ENCODE results near the gene IL17RD. TPM values are rescaled to one million over a fixed set of nuclear protein-coding genes. Genes with fewer than 3 reads are reported as not detected.

The IL17RD gene
- total RNA-seq, 2 experiments from 2014 or later = 0.02 to 0.14 TPM

- H3K27me3 Mint-ChIP-seq = peaks cover 31% of the 10 kb centered on the region
- H3K4me1 Mint-ChIP-seq (ENCODE audit: low read depth) = no peaks in the 10 kb centered on the region
- H3K27ac Mint-ChIP-seq = no peak overlapping the region
- H3K36me3 Mint-ChIP-seq = no peaks in the 10 kb centered on the region
- intact Hi-C loops (cut with micrococcal nuclease) = no loop called here
- no peak for DNase-seq
- H3K9me3 Mint-ChIP-seq = no peaks in the 10 kb centered on the region
- ChIA-PET CTCF (interaction anchor here (0.6 to 1.0 kb wide), 2 partner anchors 58 to 73 kb away, joined by 3 to 4 read pairs; no protein-coding TSS in a partner anchor), POLR2A (no interaction called here)
- H3K4me3 Mint-ChIP-seq = no peak overlapping the region
These were observed 84.0 kb downstream of the IL17RD start for GRCh38 chr3:57081173-57081572.

- CTCF ChIA-PET = no interaction called here
- no peak overlapping the region for H3K27ac Mint-ChIP-seq
- H3K9me3 Mint-ChIP-seq = no peaks in the 10 kb centered on the region
- POLR2A ChIA-PET = no interaction called here
- peak overlapping the region; percentile 53 for H3K4me3 Mint-ChIP-seq
- DNase-seq = no peak
- intact Hi-C loops (cut with micrococcal nuclease) = no loop called here
- H3K4me1 Mint-ChIP-seq (ENCODE audit: low read depth) = no peaks in the 10 kb centered on the region
- peaks cover 32% of the 10 kb centered on the region for H3K27me3 Mint-ChIP-seq
- H3K36me3 Mint-ChIP-seq = no peaks in the 10 kb centered on the region
These were observed 85.0 kb downstream of the IL17RD start for GRCh38 chr3:57080171-57080570.

- DNase-seq = no peak
- Mint-ChIP-seq H3K4me3 (no peak overlapping the region), H3K27me3 (peaks cover 40% of the 10 kb centered on the region), H3K9me3 (no peaks in the 10 kb centered on the region), H3K27ac (no peak overlapping the region), H3K4me1 (ENCODE audit: low read depth) (no peaks in the 10 kb centered on the region), H3K36me3 (no peaks in the 10 kb centered on the region)
- intact Hi-C loops (cut with micrococcal nuclease) = no loop called here
- ChIA-PET POLR2A (interaction anchor here (0.6 kb wide), 1 partner anchor 475 kb away, joined by 3 read pairs; no protein-coding TSS in a partner anchor), CTCF (no interaction called here)
These were observed 85.7 kb downstream of the IL17RD start for GRCh38 chr3:57079474-57079831.

- POLR2A ChIA-PET = interaction anchor here (0.6 kb wide), 1 partner anchor 476 kb away, joined by 3 read pairs; no protein-coding TSS in a partner anchor
- Mint-ChIP-seq H3K27ac (no peak overlapping the region), H3K4me1 (ENCODE audit: low read depth) (no peaks in the 10 kb centered on the region), H3K9me3 (no peaks in the 10 kb centered on the region), H3K4me3 (peak overlapping the region; percentile 52), H3K36me3 (no peaks in the 10 kb centered on the region), H3K27me3 (peaks cover 46% of the 10 kb centered on the region)
- CTCF ChIA-PET = no interaction called here
- DNase-seq = peak; percentile 16
- intact Hi-C loops (cut with micrococcal nuclease) = no loop called here
These were observed 86.3 kb downstream of the IL17RD start for GRCh38 chr3:57078635-57079473.

GRCh38 chr3:57078344-57078634 is 86.9 kb downstream of the IL17RD start:
- no peaks in the 10 kb centered on the region for H3K9me3 Mint-ChIP-seq
- H3K4me1 Mint-ChIP-seq (ENCODE audit: low read depth) = no peaks in the 10 kb centered on the region
- peak overlapping the region; percentile 52 for H3K4me3 Mint-ChIP-seq
- DNase-seq = peak; percentile 39
- ChIA-PET CTCF (no interaction called here), POLR2A (no interaction called here)
- H3K36me3 Mint-ChIP-seq = no peaks in the 10 kb centered on the region
- peaks cover 48% of the 10 kb centered on the region for H3K27me3 Mint-ChIP-seq
- intact Hi-C loops (cut with micrococcal nuclease) = no loop called here
- H3K27ac Mint-ChIP-seq = no peak overlapping the region

GRCh38 chr3:57077630-57078343 is 87.4 kb downstream of the IL17RD start:
- ChIA-PET POLR2A (no interaction called here), CTCF (interaction anchor here (0.6 kb wide), 1 partner anchor 14 kb away, joined by 3 read pairs; no protein-coding TSS in a partner anchor)
- Mint-ChIP-seq H3K9me3 (no peaks in the 10 kb centered on the region), H3K27ac (no peak overlapping the region), H3K4me1 (ENCODE audit: low read depth) (no peaks in the 10 kb centered on the region), H3K36me3 (no peaks in the 10 kb centered on the region), H3K4me3 (peak overlapping the region; percentile 52), H3K27me3 (peaks cover 49% of the 10 kb centered on the region)
- intact Hi-C loops (cut with micrococcal nuclease) = no loop called here
- no peak for DNase-seq

GRCh38 chr3:57076422-57076951 is 88.7 kb downstream of the IL17RD start:
- intact Hi-C loops (cut with micrococcal nuclease) = no loop called here
- H3K9me3 Mint-ChIP-seq = no peaks in the 10 kb centered on the region
- ChIA-PET POLR2A (no interaction called here), CTCF (interaction anchor here (0.6 kb wide), 1 partner anchor 403 kb away, joined by 3 read pairs; no protein-coding TSS in a partner anchor)
- no peak overlapping the region for H3K4me3 Mint-ChIP-seq
- no peak overlapping the region for H3K27ac Mint-ChIP-seq
- peaks cover 49% of the 10 kb centered on the region for H3K27me3 Mint-ChIP-seq
- no peaks in the 10 kb centered on the region for H3K36me3 Mint-ChIP-seq
- H3K4me1 Mint-ChIP-seq (ENCODE audit: low read depth) = no peaks in the 10 kb centered on the region
- DNase-seq = no peak

GRCh38 chr3:57074135-57074534 is 91.0 kb downstream of the IL17RD start:
- H3K4me3 Mint-ChIP-seq = no peak overlapping the region
- peaks cover 42% of the 10 kb centered on the region for H3K27me3 Mint-ChIP-seq
- DNase-seq = no peak

GRCh38 chr3:57073628-57074027 is 91.5 kb downstream of the IL17RD start:
- ChIA-PET POLR2A (no interaction called here), CTCF (interaction anchor here (0.8 kb wide), 1 partner anchor 28 kb away, joined by 3 read pairs; no protein-coding TSS in a partner anchor)
- Mint-ChIP-seq H3K4me3 (no peak overlapping the region), H3K27ac (no peak overlapping the region), H3K36me3 (no peaks in the 10 kb centered on the region), H3K4me1 (ENCODE audit: low read depth) (peaks cover under 1% of the 10 kb centered on the region), H3K27me3 (peaks cover 45% of the 10 kb centered on the region), H3K9me3 (no peaks in the 10 kb centered on the region)
- DNase-seq = no peak
- intact Hi-C loops (cut with micrococcal nuclease) = no loop called here

More at GRCh38 chr3:57074135-57074534, 91.0 kb downstream of the IL17RD start:
- H3K9me3 Mint-ChIP-seq = no peaks in the 10 kb centered on the region
- no peaks in the 10 kb centered on the region for H3K4me1 Mint-ChIP-seq (ENCODE audit: low read depth)
- POLR2A ChIA-PET = no interaction called here
- H3K27ac Mint-ChIP-seq = no peak overlapping the region
- no peaks in the 10 kb centered on the region for H3K36me3 Mint-ChIP-seq
- intact Hi-C loops (cut with micrococcal nuclease) = no loop called here
- CTCF ChIA-PET = no interaction called here

- Mint-ChIP-seq H3K36me3 (no peaks in the 10 kb centered on the region), H3K9me3 (no peaks in the 10 kb centered on the region), H3K27me3 (peaks cover 16% of the 10 kb centered on the region), H3K4me3 (no peak overlapping the region), H3K27ac (no peak overlapping the region), H3K4me1 (ENCODE audit: low read depth) (peaks cover 2% of the 10 kb centered on the region)
- ChIA-PET CTCF (no interaction called here), POLR2A (no interaction called here)
- intact Hi-C loops (cut with micrococcal nuclease) = no loop called here
- DNase-seq = no peak
These were observed 95.7 kb downstream of the IL17RD start for GRCh38 chr3:57069503-57069902.

- Mint-ChIP-seq H3K4me3 (no peak overlapping the region), H3K9me3 (no peaks in the 10 kb centered on the region), H3K36me3 (no peaks in the 10 kb centered on the region), H3K4me1 (ENCODE audit: low read depth) (peaks cover 2% of the 10 kb centered on the region), H3K27ac (no peak overlapping the region), H3K27me3 (peaks cover 7% of the 10 kb centered on the region)
- CTCF ChIA-PET = no interaction called here
- DNase-seq = peak; percentile 22
- POLR2A ChIA-PET = no interaction called here
- intact Hi-C loops (cut with micrococcal nuclease) = no loop called here
These were observed 96.6 kb downstream of the IL17RD start for GRCh38 chr3:57068437-57069089.

- peaks cover 6% of the 10 kb centered on the region for H3K27me3 Mint-ChIP-seq
- ChIA-PET POLR2A (no interaction called here), CTCF (no interaction called here)
- no peaks in the 10 kb centered on the region for H3K36me3 Mint-ChIP-seq
- no peak overlapping the region for H3K4me3 Mint-ChIP-seq
- no peaks in the 10 kb centered on the region for H3K9me3 Mint-ChIP-seq
- DNase-seq = no peak
- peaks cover 2% of the 10 kb centered on the region for H3K4me1 Mint-ChIP-seq (ENCODE audit: low read depth)
- intact Hi-C loops (cut with micrococcal nuclease) = no loop called here
- no peak overlapping the region for H3K27ac Mint-ChIP-seq
These were observed 98.7 kb downstream of the IL17RD start for GRCh38 chr3:57066471-57066870.

All from activated CD4-positive, alpha-beta memory T cell treated with anti-CD3 and anti-CD28 coated beads for 36 hours (primary cell).